Neural progenitor cell (in vitro differentiated cells): ENCODE measurements around the gene WHAMM.

ENCODE experiments used
- EZH2 ChIP-seq: fragments of 200-600 bp; sonication (generic); IDR thresholded peaks from 2 replicates; pipeline ENCODE4 v1.6.1; 2017; ENCODE audit warnings: antibody characterized with exemption, mild to moderate bottlenecking, moderate library complexity
- TF ChIP-seq, protein P1 (sequence below): fragments of 200-600 bp; sonication (generic); IDR thresholded peaks from 2 replicates; pipeline ENCODE4 v1.5.1; 2017; ENCODE audit warnings: antibody characterized with exemption, mild to moderate bottlenecking

GRCh38 chr15:82846621-82847020 lies 37.2 kb downstream of the WHAMM start:
- TF ChIP-seq, protein P1, sequence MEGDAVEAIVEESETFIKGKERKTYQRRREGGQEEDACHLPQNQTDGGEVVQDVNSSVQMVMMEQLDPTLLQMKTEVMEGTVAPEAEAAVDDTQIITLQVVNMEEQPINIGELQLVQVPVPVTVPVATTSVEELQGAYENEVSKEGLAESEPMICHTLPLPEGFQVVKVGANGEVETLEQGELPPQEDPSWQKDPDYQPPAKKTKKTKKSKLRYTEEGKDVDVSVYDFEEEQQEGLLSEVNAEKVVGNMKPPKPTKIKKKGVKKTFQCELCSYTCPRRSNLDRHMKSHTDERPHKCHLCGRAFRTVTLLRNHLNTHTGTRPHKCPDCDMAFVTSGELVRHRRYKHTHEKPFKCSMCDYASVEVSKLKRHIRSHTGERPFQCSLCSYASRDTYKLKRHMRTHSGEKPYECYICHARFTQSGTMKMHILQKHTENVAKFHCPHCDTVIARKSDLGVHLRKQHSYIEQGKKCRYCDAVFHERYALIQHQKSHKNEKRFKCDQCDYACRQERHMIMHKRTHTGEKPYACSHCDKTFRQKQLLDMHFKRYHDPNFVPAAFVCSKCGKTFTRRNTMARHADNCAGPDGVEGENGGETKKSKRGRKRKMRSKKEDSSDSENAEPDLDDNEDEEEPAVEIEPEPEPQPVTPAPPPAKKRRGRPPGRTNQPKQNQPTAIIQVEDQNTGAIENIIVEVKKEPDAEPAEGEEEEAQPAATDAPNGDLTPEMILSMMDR, result no peak
- no peak for TF ChIP-seq EZH2
